IMR-90 (cell line): ENCODE data around the gene OR51B2.

ENCODE experiments used
- BHLHE40 ChIP-seq: fragments of 150-350 bp; IDR thresholded peaks from 2 replicates; pipeline ENCODE4 v1.6.1; 2016; ENCODE audit warnings: mild to moderate bottlenecking, low read depth, low read length
- CEBPB ChIP-seq: IDR thresholded peaks from 2 replicates; pipeline ENCODE4 v1.6.1; 2012; ENCODE audit warnings: low read depth, low read length, improper control_type of control experiment
- CHD1 ChIP-seq: IDR thresholded peaks from 2 replicates; pipeline ENCODE4 v1.6.1; 2012; ENCODE audit warnings: low read depth, low read length, improper control_type of control experiment
- CTCF ChIP-seq: conservative IDR thresholded peaks from 2 replicates; pipeline ENCODE4 v1.5.1; 2012; ENCODE audit warnings: mild to moderate bottlenecking, low read depth, low read length, improper control_type of control experiment
- MAFK ChIP-seq: IDR thresholded peaks from 2 replicates; pipeline ENCODE4 v1.6.1; 2012; ENCODE audit warnings: low read depth, low read length, improper control_type of control experiment
- MAZ ChIP-seq: IDR thresholded peaks from 2 replicates; pipeline ENCODE4 v1.6.1; 2012; ENCODE audit warnings: low read depth, mild to moderate bottlenecking, low read length, improper control_type of control experiment, moderate library complexity, borderline replicate concordance
- MXI1 ChIP-seq: IDR thresholded peaks from 2 replicates; pipeline ENCODE4 v1.6.1; 2012; ENCODE audit warnings: low read depth, mild to moderate bottlenecking, low read length, moderate library complexity, borderline replicate concordance
- NFE2L2 ChIP-seq: fragments of 150-350 bp; IDR thresholded peaks from 2 replicates; pipeline ENCODE4 v1.6.1; 2016; ENCODE audit warnings: low read depth, mild to moderate bottlenecking, low read length
- POLR2A ChIP-seq: IDR thresholded peaks from 2 replicates; pipeline ENCODE4 v1.6.1; 2012; ENCODE audit warnings: mild to moderate bottlenecking, low read depth, low read length
- RFX5 ChIP-seq: IDR thresholded peaks from 2 replicates; pipeline ENCODE4 v1.8.0; 2012; ENCODE audit warnings: low read depth, mild to moderate bottlenecking, low read length, moderate library complexity
- TF ChIP-seq, protein P1 (sequence below): fragments of 150-350 bp; IDR thresholded peaks from 2 replicates; pipeline ENCODE4 v1.6.1; 2017; ENCODE audit warnings: mild to moderate bottlenecking, antibody characterized with exemption, low read length, low read depth
- TF ChIP-seq, protein P2 (sequence below): fragments of 150-350 bp; IDR thresholded peaks from 2 replicates; pipeline ENCODE4 v1.6.1; 2016; ENCODE audit warnings: low read depth, mild to moderate bottlenecking, low read length, moderate library complexity, borderline replicate concordance

DNA sequence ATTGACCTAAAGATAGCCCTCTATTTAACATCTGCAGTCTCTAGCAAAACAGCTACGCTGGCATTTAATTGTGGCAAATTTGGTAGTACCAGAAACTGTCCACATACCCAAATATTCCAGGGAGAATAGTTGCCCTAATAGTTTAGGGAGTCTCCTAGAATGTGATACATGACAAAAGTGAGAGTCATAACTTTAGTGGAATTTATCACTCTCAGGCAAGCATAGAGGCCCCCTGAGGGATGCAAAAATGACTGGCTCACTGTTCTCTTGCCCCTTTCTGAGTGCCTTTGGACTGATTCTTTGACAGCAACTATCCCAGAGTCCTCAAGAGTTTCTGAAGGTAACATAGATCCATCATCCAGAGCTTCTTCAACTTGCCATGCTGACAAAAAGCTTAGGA is 20.1 kb downstream of the OR51B2 start:
- TF ChIP-seq CTCF, result no peak
- no peak for TF ChIP-seq NFE2L2
- TF ChIP-seq MAFK, result no peak
- no peak for TF ChIP-seq POLR2A
- TF ChIP-seq CHD1, result no peak
- TF ChIP-seq RFX5, result no peak
- no peak for TF ChIP-seq CEBPB
- TF ChIP-seq, protein P1, sequence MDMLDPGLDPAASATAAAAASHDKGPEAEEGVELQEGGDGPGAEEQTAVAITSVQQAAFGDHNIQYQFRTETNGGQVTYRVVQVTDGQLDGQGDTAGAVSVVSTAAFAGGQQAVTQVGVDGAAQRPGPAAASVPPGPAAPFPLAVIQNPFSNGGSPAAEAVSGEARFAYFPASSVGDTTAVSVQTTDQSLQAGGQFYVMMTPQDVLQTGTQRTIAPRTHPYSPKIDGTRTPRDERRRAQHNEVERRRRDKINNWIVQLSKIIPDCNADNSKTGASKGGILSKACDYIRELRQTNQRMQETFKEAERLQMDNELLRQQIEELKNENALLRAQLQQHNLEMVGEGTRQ, result no peak
- no peak for TF ChIP-seq MXI1
- no peak for TF ChIP-seq MAZ
- TF ChIP-seq, protein P2, sequence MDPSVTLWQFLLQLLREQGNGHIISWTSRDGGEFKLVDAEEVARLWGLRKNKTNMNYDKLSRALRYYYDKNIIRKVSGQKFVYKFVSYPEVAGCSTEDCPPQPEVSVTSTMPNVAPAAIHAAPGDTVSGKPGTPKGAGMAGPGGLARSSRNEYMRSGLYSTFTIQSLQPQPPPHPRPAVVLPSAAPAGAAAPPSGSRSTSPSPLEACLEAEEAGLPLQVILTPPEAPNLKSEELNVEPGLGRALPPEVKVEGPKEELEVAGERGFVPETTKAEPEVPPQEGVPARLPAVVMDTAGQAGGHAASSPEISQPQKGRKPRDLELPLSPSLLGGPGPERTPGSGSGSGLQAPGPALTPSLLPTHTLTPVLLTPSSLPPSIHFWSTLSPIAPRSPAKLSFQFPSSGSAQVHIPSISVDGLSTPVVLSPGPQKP, result no peak
- no peak for TF ChIP-seq BHLHE40
